Mesodermal cell (in vitro differentiated cells): ENCODE results near the gene DPEP1. TPM values are rescaled to one million over a fixed set of nuclear protein-coding genes. Genes with fewer than 3 reads are reported as not detected.
"Not testable (repeated sequence)": the region's sequence is repeated elsewhere in the genome, so short reads cannot be mapped to it uniquely, and the experiment has no call there.

ENCODE experiments used
- H3K27ac ChIP-seq: 2 replicates; pipeline ENCODE4 v1.7.0; 2013; ENCODE audit warnings: mild to moderate bottlenecking, low read depth, low read length, moderate library complexity; ENCODE audit not compliant: severe bottlenecking
- H3K36me3 ChIP-seq: 2 replicates; pipeline ENCODE4 v1.7.1; 2013; ENCODE audit warnings: mild to moderate bottlenecking, low read length, moderate library complexity; ENCODE audit not compliant: control insufficient read depth, insufficient read depth
- H3K4me1 ChIP-seq: one replicate; pipeline ENCODE4 v1.7.1; 2013; ENCODE audit warnings: mild to moderate bottlenecking, low read length; ENCODE audit not compliant: insufficient read depth, control insufficient read depth, poor library complexity, severe bottlenecking
- H3K4me3 ChIP-seq: 2 replicates; pipeline ENCODE4 v1.7.0; 2013; ENCODE audit warnings: low read length, control low read depth, mild to moderate bottlenecking; ENCODE audit not compliant: insufficient read depth, poor library complexity, severe bottlenecking; ENCODE audit errors: extremely low read depth
- H3K9me3 ChIP-seq: 2 replicates; pipeline ENCODE4 v1.7.1; 2013; ENCODE audit warnings: mild to moderate bottlenecking, low read length, moderate library complexity; ENCODE audit not compliant: control insufficient read depth
- WGBS, 2 experiments: methylation state at CpG; one replicate each; pipeline ENCODE4 v1.1.5; 2013; ENCODE audit warnings: missing lambda C conversion rate in 2 of 2; ENCODE audit not compliant: insufficient coverage in 2 of 2; 5-methylcytosine and 5-hydroxymethylcytosine counted together
- polyA plus RNA-seq, 2 experiments: library from polyadenylated mRNA; stranded (reverse); fragments of 50-300 nt; gene quantifications; one replicate each; pipeline ENCODE4 v1.2.3, GENCODE V29; 2013

Gene DPEP1
- 0.33 TPM for polyA plus RNA-seq (2013, experiment 1 of 2)
- not detected for polyA plus RNA-seq (2013, experiment 2 of 2)

DNA sequence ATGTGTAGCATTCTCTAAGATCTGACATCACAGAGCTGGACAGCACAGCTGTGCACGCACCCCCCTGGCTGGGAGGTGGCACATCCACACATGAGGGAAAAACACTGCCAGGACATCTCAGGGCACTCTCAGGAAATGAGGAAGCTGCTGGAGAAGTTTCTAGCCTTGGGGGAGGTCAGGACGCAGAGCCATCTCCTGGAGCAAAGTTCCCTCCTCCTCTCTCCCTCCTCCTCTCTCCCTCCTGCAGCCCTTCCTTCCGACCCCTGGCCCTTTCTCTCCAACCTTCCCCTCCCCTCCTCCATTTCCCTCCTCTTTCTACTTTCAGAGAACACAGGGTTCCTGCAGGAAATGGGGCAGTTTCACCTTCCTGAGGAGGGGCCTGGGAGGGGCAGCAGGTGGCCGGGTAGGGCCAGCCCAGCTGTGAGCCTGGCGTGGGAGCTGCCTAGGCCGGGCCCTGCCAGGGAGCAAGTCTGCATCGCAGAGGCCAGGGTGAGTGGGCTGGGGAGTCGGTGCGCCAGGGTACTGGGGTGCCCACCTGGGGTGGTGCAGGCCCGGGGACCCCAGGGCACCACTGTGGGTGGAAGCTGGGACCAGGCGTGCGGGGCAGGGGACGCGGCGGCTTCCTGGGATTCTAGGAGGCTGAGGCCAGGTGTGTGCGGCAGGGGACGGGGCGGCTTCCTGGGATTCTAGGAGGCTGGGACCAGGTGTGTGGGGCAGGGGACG lies at the start of gene DPEP1:
TSS of gene DPEP1 (plus strand) at position 412 of the 723 bp plus-strand sequence. CDS start 16,769 bp downstream, outside the sequence.
- 86 to 90% methylated on average over 16 of the region's 19 CpGs for whole genome bisulfite sequencing, 2 experiments
- no peaks in the 10 kb centered on the region for H3K4me1 ChIP-seq
- H3K9me3 ChIP-seq: no peaks in the 10 kb centered on the region
- no peak within 1 kb of the TSS for H3K27ac ChIP-seq
- H3K4me3 ChIP-seq: no peak within 1 kb of the TSS
- no peaks in the 10 kb centered on the region for H3K36me3 ChIP-seq

DNA sequence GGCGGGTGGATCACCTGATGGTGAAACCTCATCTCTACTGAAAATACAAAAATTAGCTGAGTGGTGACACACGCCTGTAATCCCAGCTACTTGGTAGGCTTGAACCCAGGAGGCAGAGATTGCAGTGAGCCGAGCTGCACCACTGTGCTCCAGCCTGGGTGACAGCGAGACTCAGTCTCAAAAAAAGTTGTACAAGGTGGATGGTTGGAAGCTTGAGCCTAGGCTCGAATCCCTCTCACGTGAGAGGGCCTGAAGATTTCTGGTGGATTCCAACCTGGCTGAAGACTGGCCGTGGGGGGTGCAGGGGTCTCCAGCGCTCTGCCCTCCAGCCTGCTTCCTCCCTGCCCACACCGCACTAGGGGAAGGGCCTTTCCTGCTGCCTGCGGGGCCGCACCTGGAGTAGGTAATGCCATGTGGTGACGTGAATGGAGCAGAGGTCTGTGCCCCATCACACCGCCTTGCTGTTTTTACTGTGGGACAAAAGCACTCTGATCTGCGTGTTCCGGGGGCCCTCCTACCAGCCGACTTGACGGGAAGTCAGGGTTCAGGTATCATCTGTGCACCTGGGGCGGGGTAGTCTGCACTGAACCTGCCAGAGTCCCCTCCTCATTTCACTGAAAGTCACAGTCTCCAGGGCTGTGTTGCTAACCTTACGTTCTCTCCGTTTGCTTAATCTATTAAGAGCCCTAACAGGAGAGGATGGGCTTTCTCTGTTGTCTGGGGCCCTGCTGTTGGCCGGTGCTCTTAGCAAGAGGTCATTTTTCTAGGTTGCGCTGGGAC lies 48.8 kb upstream of the DPEP1 start:
- Histone ChIP-seq H3K4me3 (no peak overlapping the region), H3K9me3 (no peaks in the 10 kb centered on the region), H3K27ac (peak overlapping the region; percentile 36), H3K4me1 (peaks cover 27% of the 10 kb centered on the region), H3K36me3 (peaks cover 46% of the 10 kb centered on the region)
- 79 to 83% methylated on average over 19 to 20 of the region's 22 CpGs for WGBS, 2 experiments

DNA sequence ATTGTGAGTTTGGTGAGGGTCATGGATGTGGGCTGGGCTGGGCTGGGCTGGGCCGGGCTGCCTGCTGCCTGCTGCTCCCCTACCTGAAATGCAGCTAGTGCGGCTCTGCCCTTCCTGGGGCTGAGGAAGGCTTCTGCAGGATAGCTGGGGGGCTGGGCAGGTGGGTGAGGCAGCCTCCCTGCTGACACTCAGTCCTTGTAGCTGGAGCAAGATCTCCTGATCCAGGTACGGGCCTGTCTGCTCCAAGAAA lies 48.3 kb upstream of the DPEP1 start:
- Histone ChIP-seq H3K4me1 (peaks cover 31% of the 10 kb centered on the region), H3K9me3 (no peaks in the 10 kb centered on the region), H3K36me3 (peaks cover 46% of the 10 kb centered on the region), H3K4me3 (no peak overlapping the region), H3K27ac (no peak overlapping the region)
- WGBS, 2 experiments: 28 to 44% methylated on average over 2 to 3 of the region's 3 CpGs

DNA sequence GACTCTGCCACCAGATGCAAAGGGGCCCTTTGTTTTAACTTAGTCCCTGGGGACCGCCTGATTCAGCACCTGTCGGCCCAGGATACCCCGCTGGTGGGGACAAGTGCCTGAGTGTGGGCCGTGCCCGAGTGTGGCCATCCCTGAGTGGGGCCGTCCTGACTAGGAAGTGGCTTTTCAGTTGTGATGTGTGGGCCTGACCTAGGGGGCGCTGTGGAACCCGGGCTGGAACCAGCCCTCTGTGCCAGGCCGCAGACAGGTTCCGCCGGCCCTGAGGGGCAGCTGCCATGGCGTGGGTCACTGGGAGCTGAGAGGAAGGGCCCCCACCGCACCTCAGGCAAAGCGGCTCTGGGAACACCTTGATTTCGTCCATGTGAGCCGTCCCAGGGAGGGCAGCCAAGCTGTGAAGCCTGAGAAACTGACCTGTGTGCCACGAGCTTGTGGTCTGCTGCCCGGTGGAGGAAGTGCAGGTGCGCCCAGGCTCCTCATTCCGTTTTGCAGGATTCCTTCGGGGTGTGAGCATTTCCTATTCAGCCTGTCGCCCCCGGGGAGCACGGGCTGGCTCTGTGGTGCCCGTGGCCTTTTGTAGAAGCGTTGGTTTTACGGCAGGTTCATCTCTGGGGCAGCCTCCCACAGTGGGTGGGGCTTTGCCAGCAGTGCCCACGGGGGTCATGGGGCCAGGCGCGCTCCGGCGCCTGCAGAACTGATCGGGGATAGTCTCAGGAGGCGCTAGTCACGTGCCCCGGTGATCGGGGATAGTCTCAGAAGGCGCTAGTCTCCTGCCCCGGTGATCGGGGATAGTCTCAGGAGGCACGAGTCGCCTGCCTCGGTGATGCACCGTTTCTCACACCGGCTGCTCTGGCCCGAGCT lies 47.7 kb upstream of the DPEP1 start:
- H3K9me3 ChIP-seq: no peaks in the 10 kb centered on the region
- peaks cover 31% of the 10 kb centered on the region for H3K4me1 ChIP-seq
- H3K36me3 ChIP-seq: peaks cover 46% of the 10 kb centered on the region
- WGBS, 2 experiments: 46 to 54% methylated on average over 36 to 46 of the region's 46 CpGs
- no peak overlapping the region for H3K4me3 ChIP-seq
- H3K27ac ChIP-seq: no peak overlapping the region

GRCh38 chr16:89567656-89568594 lies 45.5 kb upstream of the DPEP1 start:
- H3K9me3 ChIP-seq: no peaks in the 10 kb centered on the region
- WGBS, 2 experiments: 82 to 89% methylated on average over 21 to 24 of the region's 30 CpGs
- H3K4me1 ChIP-seq: peaks cover 21% of the 10 kb centered on the region
- H3K4me3 ChIP-seq: no peak overlapping the region
- H3K27ac ChIP-seq: no peak overlapping the region
- peaks cover 26% of the 10 kb centered on the region for H3K36me3 ChIP-seq

DNA sequence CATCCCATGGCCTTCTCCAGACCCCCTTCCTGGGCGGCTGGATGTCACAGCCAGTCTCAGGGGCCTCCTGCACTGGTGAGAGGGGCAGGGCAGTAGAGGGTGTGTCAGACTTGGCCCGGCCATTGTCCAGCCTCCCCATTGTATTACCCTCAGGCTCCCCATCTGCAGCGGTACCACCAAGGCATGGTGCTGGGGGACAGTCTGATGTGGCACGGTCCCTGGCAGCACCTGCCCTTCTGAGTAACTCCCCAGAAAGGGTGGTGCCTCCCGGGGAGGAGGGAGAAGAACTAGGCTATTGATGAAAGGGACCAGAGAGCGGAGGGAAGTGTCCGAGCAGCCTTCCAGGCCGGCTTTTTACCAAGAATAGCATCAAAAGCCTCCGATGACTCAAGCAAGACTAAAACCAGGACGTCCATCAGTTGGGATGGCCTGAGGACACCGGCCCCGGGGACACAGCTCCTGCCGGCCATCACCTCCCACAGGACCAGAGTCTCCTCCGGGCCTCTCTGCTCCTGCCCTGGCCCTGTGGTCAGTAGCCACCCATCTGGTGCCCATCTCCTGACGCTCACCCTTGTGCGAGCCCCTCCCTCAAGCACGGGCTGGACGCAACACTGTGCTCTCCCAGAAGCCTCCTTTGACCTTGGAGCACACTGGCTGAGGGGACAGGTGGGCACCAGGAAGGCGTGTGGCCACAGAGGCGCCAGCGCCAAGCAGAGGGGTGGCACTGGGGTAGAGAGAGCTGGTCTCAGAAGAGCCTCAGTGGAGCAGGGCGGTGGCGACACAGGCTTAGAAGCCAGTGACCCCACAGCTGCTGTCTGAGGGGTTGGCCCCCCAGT lies 43.7 kb upstream of the DPEP1 start:
- Histone ChIP-seq H3K4me1 (peaks cover 10% of the 10 kb centered on the region), H3K9me3 (no peaks in the 10 kb centered on the region), H3K27ac (no peak overlapping the region), H3K36me3 (peaks cover 8% of the 10 kb centered on the region), H3K4me3 (no peak overlapping the region)
- 84 to 85% methylated on average over 18 to 19 of the region's 23 CpGs for WGBS, 2 experiments

GRCh38 chr16:89570342-89570923 lies 43.0 kb upstream of the DPEP1 start:
- WGBS, 2 experiments: 90 to 95% methylated on average over 16 to 30 of the region's 30 CpGs

DNA sequence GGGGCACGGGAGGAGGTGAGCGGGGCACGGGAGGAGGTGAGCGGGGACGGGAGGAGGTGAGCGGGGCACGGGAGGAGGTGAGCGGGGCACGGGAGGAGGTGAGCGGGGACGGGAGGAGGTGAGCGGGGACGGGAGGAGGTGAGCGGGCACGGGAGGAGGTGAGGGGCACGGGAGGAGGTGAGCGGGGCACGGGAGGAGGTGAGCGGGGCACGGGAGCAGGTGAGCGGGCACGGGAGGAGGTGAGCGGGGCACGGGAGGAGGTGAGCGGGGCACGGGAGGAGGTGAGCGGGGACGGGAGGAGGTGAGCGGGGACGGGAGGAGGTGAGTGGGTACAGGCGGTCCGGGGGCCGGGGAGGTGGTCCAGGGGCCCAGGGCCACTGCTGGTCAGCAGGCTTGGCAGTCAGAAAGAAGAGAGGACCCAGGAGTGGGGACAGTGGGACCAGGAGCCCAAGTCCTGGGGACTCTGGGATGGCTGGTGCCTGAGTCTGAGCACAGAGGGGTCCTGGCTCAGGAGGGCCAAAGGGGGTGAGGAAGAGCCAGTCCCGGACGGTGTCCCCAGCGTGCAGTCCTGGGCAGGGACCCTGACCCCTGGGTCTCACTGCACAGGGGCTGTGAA lies 42.4 kb upstream of the DPEP1 start:
- H3K9me3 ChIP-seq, H3K27ac ChIP-seq, H3K36me3 ChIP-seq, H3K4me3 ChIP-seq: not testable (repeated sequence)
- WGBS, 2 experiments: 87 to 95% methylated on average over 9 to 22 of the region's 36 CpGs
- H3K4me1 ChIP-seq: peaks cover 10% of the 10 kb centered on the region

More at GRCh38 chr16:89570342-89570923, 43.0 kb upstream of the DPEP1 start:
- H3K9me3 ChIP-seq: no peaks in the 10 kb centered on the region
- H3K4me3 ChIP-seq: no peak overlapping the region
- peaks cover under 1% of the 10 kb centered on the region for H3K36me3 ChIP-seq
- peaks cover 10% of the 10 kb centered on the region for H3K4me1 ChIP-seq
- no peak overlapping the region for H3K27ac ChIP-seq

DNA sequence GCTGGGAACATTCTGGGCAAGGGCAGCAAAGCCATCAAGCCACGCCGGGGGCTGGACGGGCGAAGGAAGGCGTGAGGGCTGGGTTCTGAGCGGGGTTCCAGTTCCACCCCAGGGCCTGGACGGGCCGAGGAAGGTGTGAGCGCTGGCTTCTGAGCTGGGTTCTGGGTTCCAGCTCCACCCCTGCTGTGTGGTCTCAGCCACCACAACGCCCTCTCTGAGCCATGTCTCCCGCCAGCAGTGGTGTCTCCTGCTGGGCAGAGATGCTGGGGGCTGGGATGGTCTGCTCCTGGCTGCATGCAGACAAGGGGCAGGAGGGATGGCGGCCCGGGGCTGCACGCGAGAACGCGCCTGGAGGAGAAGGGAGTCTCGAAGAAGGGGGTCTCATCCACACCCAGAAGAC lies 41.8 kb upstream of the DPEP1 start:
- H3K27ac ChIP-seq: no peak overlapping the region
- 90 to 91% methylated on average over 11 to 18 of the region's 18 CpGs for WGBS, 2 experiments
- H3K4me1 ChIP-seq: peaks cover 10% of the 10 kb centered on the region
- H3K36me3 ChIP-seq: no peaks in the 10 kb centered on the region
- no peak overlapping the region for H3K4me3 ChIP-seq
- H3K9me3 ChIP-seq: no peaks in the 10 kb centered on the region
